Measurements from ENCODE around the gene CNDP2.
"Not testable (repeated sequence)": the region's sequence is repeated elsewhere in the genome, so short reads cannot be mapped to it uniquely, and the experiment has no call there.

CNDP2 gene

GRCh38 chr18:74539289-74539688 lies 43.1 kb downstream of the CNDP2 start:
- no peak for DNase-seq (ENCODE audit: low spot score)

DNA sequence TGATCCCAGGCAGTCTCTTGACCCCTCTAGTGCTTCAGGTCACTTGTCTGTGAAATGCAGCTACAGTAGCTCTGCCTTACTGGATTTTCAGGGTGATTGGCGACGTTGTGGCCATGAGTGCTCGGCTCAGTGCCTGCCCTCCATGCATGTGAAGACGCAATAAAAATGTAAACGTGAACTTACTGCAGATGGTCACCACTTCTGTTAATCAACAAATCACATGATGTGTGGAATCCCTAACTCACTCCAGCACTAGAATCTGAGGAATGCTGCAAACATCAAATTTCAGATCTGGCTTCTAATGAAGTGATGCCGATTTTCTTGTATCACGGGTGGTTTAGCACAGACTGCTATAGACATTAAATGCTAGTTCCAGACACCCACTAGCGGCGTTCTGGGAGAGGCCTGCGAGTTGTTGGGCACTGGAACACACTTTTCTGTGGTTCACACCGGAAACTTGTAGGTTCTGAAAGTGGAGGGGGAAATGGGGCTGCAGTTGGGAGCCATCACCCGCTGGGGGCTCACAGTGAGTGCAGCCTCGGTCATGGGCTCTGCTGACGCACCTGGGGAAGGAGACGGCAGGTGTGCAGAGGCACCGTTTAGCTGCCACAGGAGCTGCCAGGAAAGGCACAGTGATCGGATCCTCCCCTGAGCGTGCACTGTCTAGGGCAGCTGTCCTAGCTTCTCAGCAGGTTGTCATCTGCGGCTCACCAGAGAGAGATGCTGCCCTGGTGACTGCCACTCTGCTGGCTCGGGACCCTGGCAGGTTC lies 44.7 kb downstream of the CNDP2 start:
- DNase-seq (ENCODE audit: low spot score): no peak

DNA sequence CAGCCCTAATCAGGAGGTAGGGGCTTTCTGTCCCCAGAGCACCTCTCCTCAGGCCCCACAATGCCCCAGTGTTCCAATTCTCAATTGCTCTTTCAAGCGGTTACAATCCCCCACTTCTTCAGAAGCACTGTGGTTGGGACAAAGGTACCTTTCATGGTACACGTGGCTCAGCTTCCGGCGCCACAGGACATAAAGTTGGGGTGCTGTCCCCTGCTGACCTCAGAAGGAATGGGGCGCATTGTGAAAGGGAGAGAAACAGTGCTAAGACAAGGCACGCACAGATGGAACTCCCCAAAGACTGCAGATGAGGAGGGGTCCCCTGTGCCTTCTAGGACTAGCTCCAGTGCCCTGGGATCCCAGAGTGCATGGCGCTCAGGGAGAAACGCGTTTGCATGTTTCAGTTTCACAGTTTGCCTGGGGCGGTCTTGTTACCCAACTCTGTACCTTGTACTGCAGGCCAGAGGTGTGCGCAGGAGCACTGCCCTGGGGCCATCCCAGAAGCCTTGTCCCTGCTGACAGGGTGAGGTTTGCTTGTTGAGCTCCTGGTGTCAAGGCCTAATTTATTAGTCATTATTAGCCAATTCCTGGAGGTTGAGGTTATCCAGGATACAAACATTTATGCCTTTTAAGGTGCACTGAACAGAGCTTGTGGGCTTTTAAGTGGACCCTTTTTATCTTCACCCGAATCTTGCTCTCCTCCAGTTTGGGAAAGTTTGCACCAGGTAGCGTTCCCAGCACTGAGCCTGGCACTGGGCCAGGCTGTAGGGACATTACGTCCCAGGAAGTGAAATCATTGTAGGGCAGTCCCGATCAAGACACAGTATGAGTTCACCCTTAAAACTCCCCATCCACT lies 45.8 kb downstream of the CNDP2 start:
- no peak for DNase-seq (ENCODE audit: low spot score)

DNA sequence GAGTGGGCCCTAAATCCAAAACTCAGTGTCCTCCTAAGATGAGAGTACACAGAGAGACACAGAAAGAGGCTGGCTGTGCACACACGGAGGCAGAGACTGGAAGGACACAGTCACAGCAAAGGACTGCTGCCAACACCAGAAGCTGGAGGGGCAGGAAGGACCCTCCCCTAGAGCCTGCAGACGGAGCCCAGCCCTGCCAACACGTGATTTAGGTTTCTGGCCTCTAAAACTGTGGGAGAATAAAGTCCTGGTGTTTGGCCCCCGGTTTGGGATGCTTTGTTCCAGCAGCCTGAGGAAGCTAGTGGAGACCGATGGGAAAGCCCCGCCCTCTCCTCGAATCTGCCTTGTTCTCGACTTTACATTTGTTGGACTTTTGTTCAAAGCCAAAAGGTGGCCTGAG lies 48.7 kb downstream of the CNDP2 start:
- DNase-seq (ENCODE audit: low spot score): no peak

DNA sequence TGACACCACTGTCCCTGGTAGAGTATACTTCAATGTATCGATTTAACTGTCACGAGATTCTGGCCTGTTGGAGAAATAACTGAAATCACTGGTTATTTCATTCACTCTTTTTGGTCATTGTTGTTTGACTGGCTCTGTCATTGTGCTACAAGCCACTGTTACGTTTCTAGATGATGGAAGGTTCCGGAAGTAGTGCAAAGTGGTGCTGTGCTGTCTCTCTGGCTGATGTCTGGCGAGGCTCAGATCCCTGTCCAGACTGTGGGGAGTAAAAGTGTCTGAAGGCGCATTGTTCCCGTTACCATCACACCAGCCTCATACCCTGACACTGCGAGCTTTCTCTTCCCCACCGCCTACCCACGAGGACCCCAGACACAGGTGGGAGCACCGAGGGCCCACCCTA lies 49.8 kb downstream of the CNDP2 start:
- no peak for DNase-seq (ENCODE audit: low spot score)

DNA sequence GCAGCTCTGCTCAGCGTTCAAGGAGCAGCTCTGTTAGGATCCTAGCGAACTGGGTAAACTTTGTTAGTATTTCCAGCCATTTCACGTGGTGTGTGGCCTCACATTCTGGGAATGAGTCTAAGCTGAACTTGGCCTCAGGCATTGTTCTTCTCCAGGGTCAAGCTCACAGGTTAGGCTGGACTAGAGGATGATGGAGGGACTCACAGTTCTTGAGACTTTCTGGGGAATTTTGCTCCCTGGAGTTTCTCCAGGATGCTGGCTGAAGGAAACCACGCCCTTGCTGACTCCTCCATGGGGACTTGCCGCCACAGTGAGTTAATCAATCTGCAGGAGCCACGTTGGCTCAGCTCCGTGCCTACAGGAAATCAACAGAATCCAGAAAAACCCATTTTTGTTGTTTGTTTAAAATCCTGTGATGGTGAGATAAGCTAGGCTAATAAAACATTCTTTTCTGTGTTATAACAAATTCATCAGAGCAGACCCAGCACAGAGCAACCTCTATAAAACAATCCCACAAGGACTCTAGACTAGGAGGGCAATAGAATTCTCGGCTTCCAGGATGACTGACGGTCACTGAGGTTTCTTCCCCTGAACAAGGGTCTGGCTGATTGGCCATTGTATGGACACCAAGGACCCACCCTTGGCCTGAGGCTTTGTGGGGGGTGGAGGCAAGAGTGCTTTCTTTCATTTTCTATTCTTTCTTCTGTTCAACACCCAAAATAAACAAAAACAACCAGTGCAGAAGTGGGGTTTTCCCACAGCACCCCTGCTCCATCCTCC lies 50.8 kb downstream of the CNDP2 start:
- no peak for DNase-seq (ENCODE audit: low spot score)

DNA sequence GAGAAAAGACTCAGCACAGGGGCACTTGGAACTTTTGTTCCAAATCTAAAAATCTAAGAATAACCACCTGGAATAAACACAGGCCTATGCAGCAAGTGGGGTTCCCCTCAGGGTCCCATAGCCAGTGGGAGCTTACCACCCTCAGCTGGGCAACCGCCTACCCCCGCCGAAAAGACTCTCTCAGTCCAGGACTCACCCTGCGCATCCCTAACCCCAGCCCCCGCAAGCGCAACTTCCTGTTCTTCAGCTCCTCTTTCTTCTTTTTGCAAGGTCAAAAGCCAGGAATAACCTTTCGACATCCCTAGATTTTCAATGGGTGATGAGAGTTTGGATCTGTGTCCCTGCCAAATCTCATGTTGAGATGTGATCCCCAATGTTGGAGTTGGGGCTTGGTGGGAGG lies 51.7 kb downstream of the CNDP2 start:
- DNase-seq (ENCODE audit: low spot score): no peak

DNA sequence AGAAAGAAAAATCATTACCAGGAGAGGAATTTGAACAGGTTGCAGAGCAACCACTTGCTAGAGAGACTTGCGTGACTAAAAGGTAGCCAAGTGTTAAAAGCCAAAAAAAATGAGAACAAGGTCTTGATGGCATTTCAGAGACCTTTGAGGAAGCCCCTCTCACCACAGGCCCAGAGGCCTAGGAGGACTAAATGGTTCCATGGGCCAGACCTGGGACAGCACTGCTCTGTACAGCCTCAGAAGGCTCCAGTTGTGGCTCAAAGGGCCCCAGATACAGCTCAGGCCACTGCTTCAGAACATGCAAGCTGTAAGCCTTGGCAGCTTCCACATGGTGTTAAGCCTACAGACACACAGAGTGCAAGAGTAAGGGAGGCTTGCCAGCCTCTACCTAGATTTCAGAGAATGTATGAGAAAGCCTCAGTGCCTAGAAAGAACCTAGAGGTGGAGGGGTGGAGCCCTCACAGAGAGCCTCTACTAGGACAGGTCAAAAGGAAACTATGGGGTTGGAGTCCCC lies 53.5 kb downstream of the CNDP2 start:
- DNase-seq (ENCODE audit: low spot score): no peak

GRCh38 chr18:74550886-74551285 lies 54.7 kb downstream of the CNDP2 start:
- no peak for DNase-seq (ENCODE audit: low spot score)

DNA sequence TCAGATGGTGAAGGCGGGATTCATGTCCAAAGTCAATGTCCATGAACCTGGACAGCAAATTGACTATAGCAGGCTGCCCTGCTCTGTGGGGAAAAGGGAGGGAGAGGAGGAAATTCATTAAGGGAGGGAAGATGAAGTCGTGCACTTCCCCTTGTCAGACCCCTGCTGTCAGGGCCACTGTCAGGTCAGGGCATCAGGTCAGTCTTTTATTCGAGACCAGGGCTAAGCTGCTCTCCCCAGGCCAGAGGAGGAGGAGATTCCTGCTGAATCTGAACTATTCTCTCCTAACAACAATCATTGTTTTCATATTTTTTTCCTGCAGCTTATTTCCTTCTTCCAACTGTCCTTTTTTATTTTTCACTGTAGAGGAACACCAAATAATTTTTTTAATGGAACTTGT lies 55.3 kb downstream of the CNDP2 start:
- DNase-seq (ENCODE audit: low spot score): no peak

DNA sequence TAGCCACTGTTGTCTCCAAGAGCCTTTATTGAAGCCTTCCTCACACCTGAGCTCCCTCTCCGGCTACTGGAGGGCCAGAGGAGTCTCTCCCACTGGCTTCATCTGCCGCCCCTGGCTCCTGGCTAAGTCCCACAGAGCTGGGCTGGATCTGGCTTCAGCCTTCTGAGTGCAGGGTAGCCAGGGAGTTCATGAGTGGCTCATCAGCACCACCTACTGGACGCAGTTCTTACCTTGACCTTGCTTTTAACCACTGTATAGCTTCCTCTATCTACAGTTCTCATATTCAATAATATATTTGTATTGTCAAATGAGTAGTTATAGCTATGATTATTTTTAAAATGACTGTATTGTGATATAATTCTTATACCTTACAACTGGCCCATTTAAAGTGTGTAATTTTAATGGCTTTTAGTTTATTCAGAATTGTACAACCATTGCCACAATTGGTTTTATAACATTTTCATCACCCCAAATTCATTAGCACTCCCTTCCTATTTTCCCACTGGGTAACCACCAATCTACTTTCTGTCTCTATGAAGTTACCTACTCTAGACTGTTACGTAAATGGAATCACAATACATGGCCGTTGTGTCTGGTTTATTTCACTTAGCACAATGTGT lies 55.9 kb downstream of the CNDP2 start:
- DNase-seq (ENCODE audit: low spot score): peak; percentile 70

- no peak for DNase-seq (ENCODE audit: low spot score)
These were observed 60.0 kb downstream of the CNDP2 start for GRCh38 chr18:74556126-74556525.

DNA sequence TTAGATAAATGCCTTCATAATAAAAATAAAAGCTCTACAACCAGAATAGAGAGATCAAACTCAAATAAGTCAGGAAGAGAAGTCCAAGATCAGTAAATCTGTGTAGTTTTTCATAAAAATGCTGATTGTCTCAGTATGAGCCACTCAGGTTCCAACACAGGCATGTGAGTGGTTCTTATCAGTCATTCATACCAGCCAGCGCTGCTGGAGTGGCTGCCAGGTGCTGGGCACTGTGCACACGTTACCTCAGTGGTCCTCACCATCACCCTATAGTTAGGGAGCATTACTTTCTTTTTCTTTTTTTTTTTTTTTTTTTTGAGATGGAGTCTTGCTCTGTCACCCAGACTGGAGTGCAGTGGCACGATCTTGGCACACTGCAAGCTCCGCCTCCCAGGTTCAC lies 61.9 kb downstream of the CNDP2 start:
- no peak for DNase-seq (ENCODE audit: low spot score)

DNA sequence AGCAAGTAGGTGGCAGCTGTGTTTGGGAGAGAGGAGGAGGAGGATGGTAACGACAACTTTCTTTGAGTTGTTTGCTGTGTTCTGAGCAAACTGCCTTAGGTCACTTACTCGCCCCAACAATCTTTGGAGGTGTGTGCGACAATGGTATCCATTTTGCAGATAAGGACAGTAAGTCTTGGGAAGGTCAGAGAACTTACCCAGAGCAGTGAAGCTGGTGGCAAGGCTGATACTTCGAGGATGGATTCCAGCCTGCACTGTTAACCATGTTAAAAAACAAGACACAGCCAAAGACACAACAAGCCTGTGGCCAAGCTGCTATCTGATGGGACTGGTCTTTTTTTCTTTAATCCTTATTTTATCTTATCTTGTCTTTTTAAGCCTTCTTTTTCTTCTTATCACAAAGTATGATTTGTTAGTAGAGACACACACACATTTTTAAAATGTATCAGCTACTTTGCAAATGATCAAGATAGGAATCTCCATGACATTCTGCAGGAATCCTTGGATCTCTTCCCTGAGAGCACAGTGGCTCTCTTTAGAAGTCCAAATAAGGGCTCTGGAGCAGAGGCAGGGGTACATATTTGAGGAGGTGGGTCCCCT lies 66.1 kb downstream of the CNDP2 start:
- DNase-seq (ENCODE audit: low spot score): no peak

- DNase-seq (ENCODE audit: low spot score): no peak
These were observed 66.6 kb downstream of the CNDP2 start for GRCh38 chr18:74562775-74563174.

DNA sequence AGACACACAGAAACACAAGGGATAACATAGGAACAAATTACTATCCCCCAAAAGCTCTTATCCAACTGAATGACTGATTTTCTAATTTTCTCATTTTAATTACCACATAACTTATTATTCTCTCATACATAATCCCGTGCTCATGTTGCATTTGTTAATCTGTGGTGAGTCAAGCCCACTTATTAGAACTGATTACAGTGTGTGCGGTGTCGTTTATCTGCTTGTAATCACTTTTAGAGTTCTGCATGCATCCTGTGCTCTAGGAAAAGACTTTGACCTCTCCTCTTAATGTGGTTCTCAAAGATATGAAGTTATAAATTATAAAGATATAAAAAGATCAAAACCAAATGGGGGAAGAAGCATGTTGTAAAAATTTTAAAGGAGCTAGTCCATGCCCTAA lies 67.8 kb downstream of the CNDP2 start:
- peak; percentile 5 for DNase-seq (ENCODE audit: low spot score)

GRCh38 chr18:74565164-74565563 lies 69.0 kb downstream of the CNDP2 start:
- DNase-seq (ENCODE audit: low spot score): not testable (repeated sequence)

GRCh38 chr18:74565993-74566392 lies 69.8 kb downstream of the CNDP2 start:
- DNase-seq (ENCODE audit: low spot score): not testable (repeated sequence)

DNA sequence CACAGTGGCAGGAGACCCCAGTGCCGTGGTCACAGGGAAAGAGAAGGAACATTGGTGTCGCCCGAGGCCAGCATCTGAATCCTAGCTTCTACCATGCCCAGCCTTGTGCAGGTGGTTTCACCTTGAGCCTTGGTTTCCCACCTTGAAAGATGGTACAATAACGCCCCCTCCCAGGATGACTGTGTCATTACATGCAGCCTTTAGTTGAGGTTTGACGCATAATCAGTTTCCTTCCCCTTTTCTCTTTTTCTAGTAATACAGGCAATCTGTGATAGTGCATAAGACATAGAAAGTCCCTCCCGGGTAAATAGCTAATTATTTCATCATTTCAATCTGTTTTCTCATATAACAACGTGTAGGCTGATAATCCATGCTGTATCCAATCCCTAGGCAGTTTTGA lies 71.7 kb downstream of the CNDP2 start:
- DNase-seq (ENCODE audit: low spot score): no peak

GRCh38 chr18:74569401-74569800 lies 73.2 kb downstream of the CNDP2 start:
- no peak for DNase-seq (ENCODE audit: low spot score)

DNA sequence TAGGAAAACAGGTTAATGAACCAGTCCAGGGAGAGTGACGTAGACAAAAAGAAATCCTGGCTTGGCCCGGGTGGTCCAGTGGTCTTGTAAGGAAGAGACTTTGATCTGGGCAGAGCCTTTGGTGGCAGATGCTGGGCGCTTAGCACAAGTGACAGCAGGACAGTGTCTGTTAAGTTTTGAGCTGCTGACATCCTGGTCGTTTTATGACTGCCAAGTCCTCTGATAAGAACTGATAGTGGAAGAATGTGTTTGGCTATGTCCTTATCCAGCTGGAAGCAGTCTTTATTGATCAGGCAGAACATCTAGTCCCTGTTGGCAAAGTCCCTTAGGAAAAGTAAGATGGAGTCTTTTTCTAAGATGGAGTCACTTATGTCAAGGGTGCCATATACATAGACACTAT lies 74.1 kb downstream of the CNDP2 start:
- DNase-seq (ENCODE audit: low spot score): no peak
